Measurements from ENCODE around the gene PDCD2L.
"Not testable (repeated sequence)": the region's sequence is repeated elsewhere in the genome, so short reads cannot be mapped to it uniquely, and the experiment has no call there.

PDCD2L gene

DNA sequence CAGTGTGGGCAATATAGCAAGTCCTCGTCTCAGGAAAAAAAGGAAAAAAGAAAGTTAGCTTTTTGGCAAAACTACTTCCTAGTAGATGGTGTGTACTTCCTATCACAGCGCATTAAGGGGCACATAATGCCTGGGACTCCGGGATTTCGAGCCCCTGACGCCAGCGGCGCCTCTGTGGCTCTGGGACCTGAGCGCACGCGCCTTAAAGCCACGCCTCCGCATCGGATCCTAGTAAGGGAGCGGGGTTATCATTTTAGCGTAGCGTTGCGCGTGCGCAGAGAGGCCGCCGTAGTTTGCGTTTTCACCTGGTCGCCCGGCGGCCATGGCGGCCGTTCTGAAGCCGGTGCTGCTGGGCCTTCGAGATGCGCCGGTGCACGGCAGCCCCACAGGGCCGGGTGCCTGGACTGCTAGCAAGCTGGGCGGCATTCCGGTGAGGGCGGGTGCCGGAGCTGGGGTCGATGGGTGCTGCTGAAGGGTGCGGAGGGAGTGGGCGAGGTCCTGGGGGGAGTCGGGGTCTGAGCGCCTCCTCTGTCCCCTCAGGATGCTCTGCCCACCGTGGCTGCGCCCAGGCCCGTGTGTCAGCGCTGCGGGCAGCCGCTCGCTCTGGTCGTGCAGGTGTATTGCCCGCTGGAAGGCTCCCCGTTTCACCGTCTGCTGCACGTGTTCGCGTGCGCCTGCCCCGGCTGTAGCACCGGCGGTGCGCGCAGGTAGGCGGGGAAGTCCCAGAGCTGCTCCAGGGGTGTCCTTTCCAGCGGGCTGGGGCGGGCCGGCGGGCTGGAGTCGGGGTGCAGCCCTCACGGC, at the start of gene PDCD2L:
PDCD2L (plus strand) TSS at position 291 of the 801 bp plus-strand sequence; CDS start at position 323, 32 bp downstream.
- intact Hi-C loops (cut with DNase I), result no loop called here
- peak; percentile 73 to 97 (median 86) for DNase-seq

- intact Hi-C loops (cut with DNase I), result no loop called here
- peak in 2 of 10 donors; percentile 44 to 80 for DNase-seq
These were observed 49.0 kb upstream of the PDCD2L start for GRCh38 chr19:34355201-34355600.

DNA sequence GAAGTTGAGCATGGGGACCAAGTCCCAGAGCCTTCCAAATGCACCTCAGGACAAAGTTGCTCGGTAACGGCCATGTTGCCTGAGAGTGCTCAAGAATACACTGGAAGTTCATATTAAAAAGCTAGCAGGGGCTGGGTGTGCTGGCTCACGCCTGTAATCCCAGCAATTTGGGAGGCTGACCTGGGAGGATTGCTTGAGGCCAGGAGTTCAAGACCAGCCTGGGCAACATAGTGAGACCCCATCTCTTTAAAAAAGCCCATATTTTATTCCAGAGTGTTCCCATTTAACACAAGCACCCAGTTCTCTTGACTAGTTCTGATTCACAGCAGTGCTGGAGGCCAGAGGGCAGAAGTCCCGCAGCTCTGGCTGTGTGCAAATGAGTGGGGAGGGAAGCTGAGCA, 47.3 kb upstream of the PDCD2L start:
- peak in 2 of 10 donors; percentile 10 to 43 for DNase-seq
- intact Hi-C loops (cut with DNase I), result no loop called here

- peak in 2 of 10 donors; percentile 37 to 50 for DNase-seq
- intact Hi-C loops (cut with DNase I), result no loop called here
These were observed 46.8 kb upstream of the PDCD2L start for GRCh38 chr19:34357431-34357830.

- peak; percentile 84 to 99 (median 93) for DNase-seq
- intact Hi-C loops (cut with DNase I), result no loop called here
These were observed 44.9 kb upstream of the PDCD2L start for GRCh38 chr19:34359140-34359953.

- DNase-seq, result peak in 1 of 10 donors; percentile 54
- intact Hi-C loops (cut with DNase I), result loop anchor here (10.0 kb wide), 1 partner anchor 65 kb away; the partner anchor contains the start of gene UBA2
These were observed 44.3 kb upstream of the PDCD2L start for GRCh38 chr19:34359954-34360315.

DNA sequence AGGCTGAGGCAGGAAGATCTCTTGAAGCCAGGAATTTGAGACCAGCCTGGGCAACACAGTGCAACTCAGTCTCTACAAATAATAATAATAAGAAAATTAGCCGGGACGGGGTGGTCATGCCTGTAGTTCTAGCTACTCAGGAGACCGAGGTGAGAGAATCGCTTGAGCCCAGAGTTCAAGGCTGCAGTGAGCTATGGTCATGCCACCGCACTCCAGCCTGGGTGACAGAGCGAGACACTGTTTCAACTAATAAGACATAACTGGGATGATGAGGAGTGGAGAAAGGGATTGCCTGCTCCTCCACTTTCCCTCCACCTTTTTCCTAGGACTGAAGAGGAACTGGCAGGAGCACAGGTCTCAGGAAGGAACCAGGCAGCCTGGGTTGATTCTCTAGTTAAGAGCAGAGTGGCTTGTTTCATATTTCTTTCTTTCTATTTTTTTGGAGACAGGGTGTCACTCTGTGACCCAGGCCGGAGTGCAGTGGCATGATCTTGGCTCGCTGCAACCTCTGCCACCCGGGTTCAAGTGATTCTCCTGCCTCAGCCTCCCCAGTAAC, 43.8 kb upstream of the PDCD2L start:
- DNase-seq, result peak in 1 of 10 donors; percentile 25
- intact Hi-C loops (cut with DNase I), result loop anchor here (10.0 kb wide), 1 partner anchor 64 kb away; the partner anchor contains the start of gene UBA2

GRCh38 chr19:34362679-34363069, 41.5 kb upstream of the PDCD2L start:
- no peak for DNase-seq
- intact Hi-C loops (cut with DNase I), result loop anchor here (10.0 kb wide), 1 partner anchor 62 kb away; the partner anchor contains the start of gene UBA2

DNA sequence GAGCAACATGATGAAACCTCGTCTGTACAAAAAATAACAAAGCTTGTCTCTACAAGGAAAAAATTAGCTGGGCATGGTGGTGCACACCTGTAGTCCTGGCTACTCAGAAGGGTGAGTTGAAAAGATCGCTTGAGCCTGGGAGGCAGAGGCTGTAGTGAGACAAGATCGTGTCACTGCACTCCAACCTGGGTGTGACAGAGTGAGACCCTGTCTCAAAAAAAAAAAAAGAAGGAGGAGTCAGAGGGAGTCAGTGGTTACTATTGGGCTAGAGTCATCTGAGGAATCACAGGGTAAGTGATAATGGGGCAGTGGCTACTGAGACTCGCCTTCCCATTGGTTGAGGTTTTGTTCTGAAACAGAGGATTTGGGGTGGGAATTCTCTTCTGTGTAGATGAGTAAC, 41.1 kb upstream of the PDCD2L start:
- DNase-seq, result no peak
- intact Hi-C loops (cut with DNase I), result loop anchor here (10.0 kb wide), 1 partner anchor 62 kb away; the partner anchor contains the start of gene UBA2

GRCh38 chr19:34363930-34364329, 40.3 kb upstream of the PDCD2L start:
- intact Hi-C loops (cut with DNase I), result loop anchor here (10.0 kb wide), 1 partner anchor 61 kb away; the partner anchor contains the start of gene UBA2
- no peak for DNase-seq

- intact Hi-C loops (cut with DNase I), result loop anchor here (10.0 kb wide), 1 partner anchor 60 kb away; the partner anchor contains the start of gene UBA2
- DNase-seq, result no peak
These were observed 39.8 kb upstream of the PDCD2L start for GRCh38 chr19:34364462-34364829.

- DNase-seq, result peak; percentile 38 to 94 (median 62)
- intact Hi-C loops (cut with DNase I), result loop anchor here (10.0 kb wide), 1 partner anchor 60 kb away; the partner anchor contains the start of gene UBA2
These were observed 39.3 kb upstream of the PDCD2L start, which contains the start of gene GPI for GRCh38 chr19:34364830-34365462. GPI (plus strand) TSS chr19:34365196; CDS start chr19:34365267, 71 bp downstream.

- DNase-seq, result peak in 9 of 10 donors; percentile 25 to 94 (median 60)
- intact Hi-C loops (cut with DNase I), result loop anchor here (10.0 kb wide), 1 partner anchor 59 kb away; the partner anchor contains the start of gene UBA2
These were observed 38.5 kb upstream of the PDCD2L start for GRCh38 chr19:34365463-34366401.

GRCh38 chr19:34366738-34367623, 37.2 kb upstream of the PDCD2L start:
- intact Hi-C loops (cut with DNase I), result loop anchor here (10.0 kb wide), 1 partner anchor 58 kb away; the partner anchor contains the start of gene UBA2
- no peak for DNase-seq

DNA sequence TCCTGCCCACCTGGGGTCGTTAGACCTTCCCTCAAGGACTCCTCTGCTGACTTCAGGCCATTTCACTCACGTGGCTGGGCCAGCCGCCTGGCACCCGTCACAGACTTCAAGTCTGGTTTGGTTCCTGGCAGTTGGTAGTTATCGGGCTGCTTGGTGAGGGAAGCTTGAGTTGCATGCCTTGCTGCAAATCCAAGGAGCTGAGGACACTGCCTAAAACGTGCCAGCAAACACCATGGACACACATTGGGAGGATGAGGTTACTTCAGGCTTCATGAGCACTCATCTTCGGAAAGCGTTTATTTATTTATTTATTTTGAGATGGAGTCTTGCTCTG, 36.6 kb upstream of the PDCD2L start:
- intact Hi-C loops (cut with DNase I), result loop anchor here (10.0 kb wide), 1 partner anchor 57 kb away; the partner anchor contains the start of gene UBA2
- no peak for DNase-seq

GRCh38 chr19:34368338-34368737, 35.9 kb upstream of the PDCD2L start:
- intact Hi-C loops (cut with DNase I), result loop anchor here (10.0 kb wide), 1 partner anchor 56 kb away; the partner anchor contains the start of gene UBA2
- DNase-seq, result no peak

DNA sequence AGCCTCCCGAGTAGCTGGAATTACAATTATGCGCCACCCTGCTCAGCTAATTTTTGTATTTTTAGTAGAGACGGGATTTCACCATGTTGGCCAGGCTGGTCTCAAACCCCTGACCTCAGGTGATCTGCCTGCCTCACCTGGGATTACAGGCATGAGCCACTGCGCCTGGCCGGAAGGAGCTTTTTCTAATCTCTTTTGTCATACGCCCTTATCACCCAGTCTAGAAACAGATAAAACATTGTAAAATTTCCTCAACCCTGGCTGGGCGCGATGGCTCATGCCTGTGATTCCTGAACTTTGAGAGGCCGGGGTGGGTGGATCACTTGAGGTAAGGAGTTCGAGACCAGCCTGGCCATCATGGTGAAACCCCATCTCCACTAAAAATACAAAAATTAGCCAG, 35.0 kb upstream of the PDCD2L start:
- intact Hi-C loops (cut with DNase I), result loop anchor here (10.0 kb wide), 1 partner anchor 56 kb away; the partner anchor contains the start of gene UBA2
- not testable (repeated sequence) for DNase-seq

DNA sequence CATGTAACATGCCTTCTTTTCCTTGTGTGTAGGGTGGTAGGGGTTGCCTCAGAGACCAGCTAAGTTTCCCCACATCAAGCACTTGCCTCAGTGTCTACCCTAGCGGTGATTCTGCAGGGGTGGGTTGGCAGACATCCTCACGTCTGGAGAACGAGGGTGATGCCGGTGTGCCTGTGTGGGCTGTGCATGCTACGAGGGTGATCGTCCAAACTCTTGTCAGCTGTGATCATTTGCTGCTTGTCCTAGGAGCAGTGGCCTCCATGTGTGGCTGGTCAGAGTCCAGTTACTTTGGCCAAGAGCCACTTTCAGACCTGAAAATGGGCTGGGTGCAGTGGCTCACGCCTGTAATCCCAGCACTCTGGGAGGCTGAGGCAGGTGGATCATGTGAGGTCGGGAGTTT, 34.1 kb upstream of the PDCD2L start:
- intact Hi-C loops (cut with DNase I), result no loop called here
- no peak for DNase-seq
